NCI-H128 (cell line): ENCODE data around the gene AK8.

ENCODE experiments used
- DNase-seq: peaks from one replicate; lab custom pipeline; 2025; ENCODE audit not compliant: unreplicated experiment; lab: John Stamatoyannopoulos, UW

AK8 gene

DNA sequence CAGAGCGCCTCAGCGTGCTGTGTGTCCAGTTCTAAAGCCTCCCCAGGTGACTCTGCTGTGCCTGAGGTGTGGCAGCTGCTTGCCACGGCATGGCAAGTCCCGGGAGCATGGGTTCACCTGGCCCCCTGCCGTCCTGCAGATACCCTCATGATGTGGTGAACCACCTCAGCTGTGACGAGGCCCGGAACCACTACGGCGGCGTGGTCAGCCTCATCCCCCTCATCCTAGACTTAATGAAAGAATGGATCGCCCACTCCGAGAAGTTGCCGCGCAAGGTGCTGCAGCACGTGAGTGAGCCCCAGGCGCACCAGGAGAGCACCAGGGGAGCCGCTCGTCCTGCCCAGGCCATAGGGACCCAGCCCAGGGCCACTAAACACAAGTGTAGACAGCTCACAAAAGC lies 10.1 kb upstream of the AK8 start:
- DNase-seq = no peak

DNA sequence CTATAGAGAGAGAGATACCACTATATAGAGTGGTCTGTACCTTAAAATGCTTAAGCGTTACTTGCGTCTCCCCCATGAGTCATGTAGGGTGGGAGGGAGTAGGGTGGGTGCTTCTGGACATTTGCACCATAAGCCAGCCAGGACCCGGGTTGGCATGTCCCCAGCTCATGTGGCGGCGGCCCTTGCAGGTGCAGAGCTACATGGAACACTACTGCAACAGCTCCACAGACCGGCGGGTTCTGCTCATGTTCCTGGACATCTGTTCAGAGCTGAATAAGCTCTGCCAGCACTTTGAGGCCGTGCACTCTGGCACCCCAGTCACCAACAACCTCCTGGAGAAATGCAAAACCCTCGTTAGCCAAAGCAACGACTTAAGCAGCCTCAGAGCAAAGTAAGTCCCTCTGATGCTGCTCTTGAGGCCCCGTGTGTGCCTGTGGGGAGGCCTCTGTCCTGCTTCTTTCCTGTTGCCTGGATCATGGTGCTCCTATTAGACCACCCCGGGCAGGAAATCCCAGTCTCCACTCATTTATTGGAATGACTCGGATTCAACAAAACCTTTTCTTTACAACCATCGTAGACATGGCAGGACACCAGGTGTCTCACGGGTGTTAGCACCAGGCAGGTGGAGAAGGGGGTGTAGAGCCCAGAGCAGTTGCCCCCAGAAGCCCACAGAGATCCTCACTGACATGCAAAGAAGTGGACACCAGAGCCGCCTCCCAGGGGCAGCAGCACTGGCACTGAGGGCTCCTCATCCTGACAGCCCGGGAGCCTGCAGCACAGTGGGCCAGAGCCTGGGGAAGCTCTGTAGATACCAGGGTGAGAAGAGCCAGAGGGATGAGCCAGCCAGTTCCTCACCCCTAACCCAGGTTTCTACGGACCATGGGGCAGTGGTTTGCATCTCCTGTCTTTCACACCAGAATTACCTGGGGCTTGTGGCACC lies 9.4 kb upstream of the AK8 start:
- DNase-seq = no peak

DNA sequence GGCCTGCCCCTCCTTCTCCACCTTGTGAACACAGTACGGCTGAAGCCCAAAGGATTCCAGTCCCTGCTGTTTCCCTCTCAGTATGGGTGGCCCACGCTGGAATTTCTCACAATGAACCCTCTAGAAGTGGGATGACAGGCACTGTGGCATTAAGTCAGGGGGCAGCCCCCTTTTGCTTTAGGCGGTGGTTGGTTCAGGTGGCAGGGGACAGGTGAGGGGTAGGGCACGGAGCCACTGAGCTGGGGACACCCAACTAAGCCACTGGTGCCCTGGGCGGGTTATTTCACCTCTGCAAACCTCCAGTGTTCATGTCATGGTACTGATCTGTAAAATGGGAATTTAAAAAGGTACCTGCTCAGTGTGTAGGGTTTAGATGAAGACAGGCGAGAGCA lies 8.2 kb upstream of the AK8 start:
- DNase-seq = no peak

DNA sequence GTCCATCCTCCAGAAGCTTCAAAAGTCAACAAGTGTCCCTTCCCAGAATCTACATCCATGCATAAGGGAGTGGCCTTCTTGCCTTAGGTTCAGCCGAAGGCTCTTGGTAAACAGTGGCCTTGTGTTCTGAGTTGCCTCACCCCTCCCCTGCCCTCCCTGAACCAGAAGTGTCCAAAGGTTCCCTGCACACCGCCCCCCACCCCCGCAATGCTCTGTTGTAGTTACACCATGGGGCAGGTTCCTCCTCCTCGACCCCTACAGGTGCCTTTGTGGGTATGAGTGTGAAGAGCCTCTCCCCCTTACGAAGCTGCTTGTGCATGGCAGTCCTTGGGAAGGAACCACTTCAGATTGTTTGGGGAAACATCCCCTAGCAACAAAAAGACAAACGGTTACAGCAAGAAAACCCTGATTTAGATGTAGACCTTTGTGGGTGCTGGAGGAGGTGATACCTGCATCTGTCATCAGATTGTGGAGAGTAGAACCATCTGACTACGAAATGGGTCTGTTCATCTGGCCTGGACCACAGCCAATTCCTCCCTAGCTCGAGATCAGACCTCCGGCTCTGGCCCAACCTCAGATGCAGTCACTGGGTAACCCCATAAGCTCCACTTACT lies 7.7 kb upstream of the AK8 start:
- DNase-seq = no peak

DNA sequence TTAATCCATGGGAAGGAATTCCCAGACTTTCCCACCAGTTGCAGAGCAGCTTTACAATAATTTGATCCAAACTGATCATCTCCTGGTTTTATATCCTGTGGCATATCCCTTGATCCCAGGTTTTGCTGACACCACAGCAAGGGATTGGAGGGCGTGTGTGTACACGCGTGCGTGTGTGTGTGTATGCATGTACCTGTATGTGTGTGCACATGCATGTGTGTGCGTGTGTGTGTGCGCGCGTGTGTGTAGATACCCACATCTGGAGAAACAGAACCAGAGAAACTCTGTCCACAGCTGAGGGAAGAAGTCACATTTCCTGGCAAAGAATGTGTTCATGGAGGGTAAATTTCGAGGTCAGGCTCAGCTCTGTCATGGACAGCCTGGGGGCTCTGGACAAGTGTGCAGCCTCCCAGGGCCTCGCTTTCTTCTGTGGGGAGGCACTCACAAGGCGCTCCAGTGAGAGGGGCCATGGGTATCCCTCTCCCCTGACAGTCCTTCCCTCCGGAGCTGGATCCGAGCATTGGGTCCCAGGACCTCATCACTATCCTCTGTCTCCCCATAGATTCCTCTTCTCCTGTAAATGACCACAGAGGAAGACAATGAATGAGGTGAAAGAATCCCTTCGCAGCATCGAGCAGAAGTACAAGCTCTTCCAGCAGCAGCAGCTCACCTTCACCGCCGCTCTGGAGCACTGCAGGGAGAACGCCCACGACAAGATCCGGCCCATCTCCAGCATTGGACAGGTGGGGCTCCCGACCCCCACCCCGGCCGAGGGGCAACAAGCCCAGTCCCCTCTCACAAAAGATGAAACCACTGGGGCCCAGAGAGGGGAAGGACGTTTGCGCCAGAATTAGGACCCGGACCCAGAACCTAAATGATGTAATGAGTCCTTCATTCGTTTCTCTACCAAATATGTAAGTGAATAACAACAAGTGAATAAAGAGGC lies 5.5 kb upstream of the AK8 start:
- DNase-seq = no peak

- DNase-seq = no peak
Measured at GRCh38 chr9:132882616-132883015, 4.5 kb upstream of the AK8 start.

- DNase-seq = no peak
Measured at GRCh38 chr9:132881826-132882225, 3.7 kb upstream of the AK8 start.

- DNase-seq = no peak
Measured at GRCh38 chr9:132880324-132880661, 2.2 kb upstream of the AK8 start.

DNA sequence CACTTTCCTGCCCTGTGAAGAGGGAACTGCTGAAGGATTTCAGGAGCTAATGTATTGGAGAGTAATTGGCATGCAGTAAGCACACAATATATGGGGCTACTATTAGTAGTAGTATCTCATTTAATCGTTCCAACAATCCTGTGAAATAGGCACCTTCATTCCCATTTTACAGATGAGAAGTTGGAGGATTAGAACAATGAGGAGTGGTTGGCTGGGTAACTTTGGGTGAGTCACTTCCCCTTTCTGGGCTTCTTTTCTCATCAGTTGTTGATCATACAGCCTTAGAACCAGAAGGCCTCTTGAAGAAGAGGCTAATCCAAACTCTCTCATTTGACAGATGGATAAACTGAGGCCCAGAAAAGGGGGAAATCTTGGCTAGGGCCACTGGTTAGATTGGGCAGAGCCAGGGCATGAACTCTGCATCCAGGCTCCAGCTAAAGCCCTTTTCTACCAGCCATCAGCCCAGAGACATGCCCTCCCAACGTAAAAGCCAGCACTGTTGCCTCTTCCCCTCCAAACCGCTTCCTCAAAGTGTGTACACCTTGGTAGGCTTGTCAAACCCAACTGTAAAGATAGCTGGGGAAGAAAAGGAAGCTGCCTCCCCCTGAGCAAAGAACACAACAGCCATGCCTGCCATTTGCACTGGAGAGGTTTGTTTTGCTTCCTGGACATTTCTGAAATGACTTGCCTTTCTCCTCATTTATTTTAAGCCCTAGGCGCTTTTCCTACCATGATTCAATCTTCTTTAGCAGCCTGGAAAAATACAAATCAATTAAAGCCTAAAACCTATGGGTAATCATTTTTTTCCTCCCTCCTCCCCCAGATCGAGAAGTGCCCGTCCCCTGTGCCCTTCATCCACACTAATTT lies 1.6 kb upstream of the AK8 start:
- no peak for DNase-seq

DNA sequence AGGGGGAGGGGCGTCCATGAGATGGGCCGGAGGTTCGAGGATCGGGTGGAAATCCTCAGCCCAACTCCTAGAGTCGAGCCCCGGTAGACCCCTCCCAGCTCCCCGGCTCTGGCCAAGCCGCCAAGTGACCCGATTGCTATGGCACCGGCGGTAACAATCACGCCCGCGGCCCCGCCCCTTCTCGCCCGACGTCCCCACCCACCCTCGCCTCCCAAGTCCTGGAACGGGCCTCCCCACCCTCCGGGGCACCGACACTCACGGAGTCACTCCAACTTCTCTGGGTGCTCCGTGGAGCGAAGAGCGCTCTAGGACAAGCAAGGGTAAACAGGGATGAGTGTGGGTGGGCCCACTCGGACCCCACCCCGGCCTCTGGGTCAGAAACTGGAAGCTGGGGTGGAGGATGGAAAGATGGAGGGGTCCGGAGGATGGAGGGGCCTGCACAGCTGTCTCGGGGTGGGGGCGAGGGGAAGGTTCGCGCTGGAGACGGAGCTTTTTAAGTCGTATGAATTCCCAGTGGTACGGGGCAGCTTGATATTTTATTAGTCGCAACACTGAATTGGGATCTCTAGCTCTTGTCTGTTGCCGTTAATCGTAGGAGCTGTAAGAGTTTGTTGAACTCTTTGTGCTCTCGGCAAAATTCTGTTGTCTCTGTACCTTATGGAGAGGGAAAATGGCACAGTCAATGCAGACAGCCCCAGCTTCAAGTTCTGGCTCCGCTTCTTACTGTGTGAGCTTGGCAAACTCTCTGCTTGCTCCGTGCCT lies 792 bp upstream of the AK8 start, which contains the start of gene SPACA9:
SPACA9 (plus strand) TSS at position 204 of the 762 bp plus-strand sequence. CDS start 5,050 bp downstream, outside the sequence.
- no peak for DNase-seq

GRCh38 chr9:132877458-132877823 lies 643 bp downstream of the AK8 start:
- DNase-seq = no peak

- DNase-seq = no peak
Measured at GRCh38 chr9:132876849-132877248, 1.2 kb downstream of the AK8 start.

GRCh38 chr9:132875159-132875558 lies 2.9 kb downstream of the AK8 start:
- no peak for DNase-seq

- DNase-seq = no peak
Measured at GRCh38 chr9:132873403-132873802, 4.7 kb downstream of the AK8 start.

- no peak for DNase-seq
Measured at GRCh38 chr9:132869266-132869665, 8.8 kb downstream of the AK8 start.

- DNase-seq = no peak
Measured at GRCh38 chr9:132866898-132867297, 11.2 kb downstream of the AK8 start.

DNA sequence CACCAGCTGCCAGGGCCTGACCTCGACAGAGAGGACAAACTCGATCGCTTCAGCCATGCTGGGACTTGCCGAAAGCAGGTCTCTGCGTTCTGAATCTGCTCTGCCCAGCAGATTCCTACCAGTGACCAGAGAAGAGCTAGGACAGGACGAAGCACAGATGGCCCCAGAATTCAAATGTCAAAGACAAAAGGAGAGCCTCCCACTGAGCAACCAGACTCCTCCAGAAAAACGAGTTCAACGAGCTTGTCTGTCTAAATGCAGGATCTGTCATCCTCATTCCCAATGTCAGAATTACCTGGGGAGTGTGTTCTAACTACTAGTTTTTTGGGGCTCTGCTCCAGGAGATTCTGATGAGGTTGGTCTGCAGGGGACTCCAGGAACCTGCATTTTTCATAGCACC lies 13.4 kb downstream of the AK8 start:
- DNase-seq = no peak

DNA sequence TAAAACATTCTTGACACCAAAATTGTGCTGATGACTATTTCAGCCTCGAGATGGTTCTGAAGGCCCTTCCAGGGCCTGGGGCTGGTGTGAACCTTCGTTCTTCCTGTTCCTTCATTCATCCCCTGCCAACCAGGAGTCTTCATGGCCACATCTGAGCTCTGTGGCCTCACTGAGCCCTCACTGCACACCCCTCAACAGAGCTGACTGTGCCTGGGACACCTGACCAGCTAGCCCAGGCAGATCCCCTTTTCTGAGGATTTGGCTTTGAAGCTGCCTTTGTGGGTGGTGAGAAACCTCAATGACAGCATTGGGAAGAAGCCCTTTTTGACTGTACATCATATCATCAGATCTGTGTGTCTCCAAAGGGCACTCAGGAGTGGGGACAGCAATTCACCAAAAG lies 13.8 kb downstream of the AK8 start:
- DNase-seq = no peak

GRCh38 chr9:132863096-132863495 lies 15.0 kb downstream of the AK8 start:
- DNase-seq = no peak

GRCh38 chr9:132862533-132862932 lies 15.6 kb downstream of the AK8 start:
- no peak for DNase-seq
